Endothelial cell (in vitro differentiated cells): ENCODE data around the gene PJVK. TPM values are rescaled to one million over a fixed set of nuclear protein-coding genes. Genes with fewer than 3 reads are reported as not detected.

ENCODE experiments used
- DNase-seq: peaks from one replicate; pipeline ENCODE4 v3.0.0; 2021; ENCODE audit warnings: low spot score
- H3K27ac Mint-ChIP-seq: one replicate; pipeline ENCODE4 v1.8.0; 2021; ENCODE audit warnings: mixed read lengths, inconsistent platforms; ENCODE audit not compliant: unreplicated experiment
- H3K27me3 Mint-ChIP-seq: one replicate; pipeline ENCODE4 v1.8.0; 2021; ENCODE audit warnings: mild to moderate bottlenecking, moderate library complexity, mixed read lengths, inconsistent platforms; ENCODE audit not compliant: unreplicated experiment
- H3K36me3 Mint-ChIP-seq: one replicate; pipeline ENCODE4 v1.8.0; 2021; ENCODE audit warnings: mild to moderate bottlenecking, low read depth, mixed read lengths, inconsistent platforms; ENCODE audit not compliant: unreplicated experiment
- H3K4me1 Mint-ChIP-seq: one replicate; pipeline ENCODE4 v1.8.0; 2021; ENCODE audit warnings: mild to moderate bottlenecking, mixed read lengths, inconsistent platforms; ENCODE audit not compliant: unreplicated experiment
- H3K4me3 Mint-ChIP-seq: one replicate; pipeline ENCODE4 v1.8.0; 2021; ENCODE audit warnings: mild to moderate bottlenecking, mixed read lengths, inconsistent platforms; ENCODE audit not compliant: unreplicated experiment
- H3K9me3 Mint-ChIP-seq: one replicate; pipeline ENCODE4 v1.8.0; 2021; ENCODE audit warnings: mixed read lengths, inconsistent platforms; ENCODE audit not compliant: unreplicated experiment
- CTCF ChIP-seq: fragments of 200-600 bp; sonication (generic); IDR thresholded peaks from one replicate; pipeline ENCODE4 v1.5.0; 2021; ENCODE audit warnings: antibody characterized with exemption; ENCODE audit not compliant: unreplicated experiment
- total RNA-seq: library from RNA; stranded (reverse); fragmentation: NEBNext Ultra II Directional; extraction: Animal tissue kit (Norgen Biotek cat#: 25700); gene quantifications from one replicate; pipeline ENCODE4 v1.2.1, GENCODE V29; 2021; ENCODE audit not compliant: unreplicated experiment

PJVK gene
- total RNA-seq, 1 donor from 2014 or later: 3.7 TPM

GRCh38 chr2:178508646-178509045 is 57.5 kb downstream of the PJVK start:
- no peak for TF ChIP-seq CTCF
- Mint-ChIP-seq H3K27ac (no peak overlapping the region), H3K4me3 (no peak overlapping the region), H3K27me3 (peaks cover 2% of the 10 kb centered on the region), H3K36me3 (no peaks in the 10 kb centered on the region), H3K4me1 (peaks cover 6% of the 10 kb centered on the region), H3K9me3 (no peaks in the 10 kb centered on the region)
- no peak for DNase-seq

GRCh38 chr2:178510384-178510783 is 59.2 kb downstream of the PJVK start:
- no peaks in the 10 kb centered on the region for H3K36me3 Mint-ChIP-seq
- peaks cover 2% of the 10 kb centered on the region for H3K27me3 Mint-ChIP-seq
- H3K4me3 Mint-ChIP-seq: no peak overlapping the region
- H3K9me3 Mint-ChIP-seq: no peaks in the 10 kb centered on the region
- no peak overlapping the region for H3K27ac Mint-ChIP-seq
- no peak for TF ChIP-seq CTCF
- H3K4me1 Mint-ChIP-seq: peaks cover 13% of the 10 kb centered on the region
- DNase-seq: no peak

Other genes starting within 250 kb of the PJVK start
- gene PRKRA, start 203 bp upstream of the PJVK start, total RNA-seq: 33.1 TPM
- gene FKBP7, start 27.2 kb downstream of the PJVK start, total RNA-seq: 15.5 TPM
- 20.4 TPM for gene PLEKHA3, start 29.1 kb downstream of the PJVK start, total RNA-seq